ENCODE measurements around the gene UBE2J2. TPM values are rescaled to one million over a fixed set of nuclear protein-coding genes. Genes with fewer than 3 reads are reported as not detected.

The UBE2J2 gene
- total and polyA plus RNA-seq, 7 donors = 32.4 to 63.6 (median 34.2) TPM

GRCh38 chr1:1274931-1275431 is 1.3 kb upstream of the UBE2J2 start:
- Histone ChIP-seq H3K27me3 (no peaks in the 10 kb centered on the region), H3K4me1 (peaks cover 0 to 45% (median 40%) of the 10 kb centered on the region in 4 donors), H3K27ac (peak overlapping the region in 1 of 4 donors; percentile 89), H3K36me3 (no peaks in the 10 kb centered on the region), H3K9me3 (no peaks in the 10 kb centered on the region), H3K4me3 (peak overlapping the region in 2 of 4 donors; percentile 84 to 99)
- no peak for DNase-seq
- intact Hi-C loops (cut with DNase I) = loop anchor here (1.0 to 5.0 kb wide), 2 partner anchors 43 to 153 kb away; partner anchors contain the start of genes B3GALT6 and SDF4
- TF ChIP-seq CTCF (IDR thresholded peaks at IDR 0.05) = no peak
- TF ChIP-seq POLR2A (IDR thresholded peaks at IDR 0.05) = no peak
- 86 to 88% methylated on average over 15 of the region's 15 CpGs for WGBS, 2 donors

GRCh38 chr1:1274299-1274930 is 761 bp upstream of the UBE2J2 start:
- DNase-seq = no peak
- peak overlapping the region; percentile 88 to 95 (median 89) for H3K27ac ChIP-seq
- intact Hi-C loops (cut with DNase I) = loop anchor here (1.0 to 5.0 kb wide), 2 partner anchors 42 to 152 kb away; partner anchors contain the start of genes B3GALT6 and SDF4
- peak overlapping the region; percentile 81 to 99 (median 88) for H3K4me3 ChIP-seq
- 29 to 30% methylated on average over 31 of the region's 31 CpGs for WGBS, 2 donors
- peaks cover 0 to 47% (median 43%) of the 10 kb centered on the region in 4 donors for H3K4me1 ChIP-seq
- H3K9me3 ChIP-seq = no peaks in the 10 kb centered on the region
- TF ChIP-seq POLR2A (IDR thresholded peaks at IDR 0.05) (no peak), POLR2AphosphoS5 (IDR thresholded peaks at IDR 0.05) (no peak), CTCF (IDR thresholded peaks at IDR 0.05) (no peak), EP300 (IDR thresholded peaks at IDR 0.05) (no peak)
- no peaks in the 10 kb centered on the region for H3K27me3 ChIP-seq
- no peaks in the 10 kb centered on the region for H3K36me3 ChIP-seq

- Histone ChIP-seq H3K27ac (peak overlapping the region; percentile 88 to 95 (median 89)), H3K4me1 (peaks cover 0 to 53% (median 45%) of the 10 kb centered on the region in 4 donors), H3K36me3 (peaks cover 0 to 7% (median 0%) of the 10 kb centered on the region in 4 donors), H3K4me3 (peak overlapping the region; percentile 81 to 99 (median 88)), H3K9me3 (no peaks in the 10 kb centered on the region), H3K27me3 (no peaks in the 10 kb centered on the region)
- DNase-seq = no peak
- TF ChIP-seq POLR2A (IDR thresholded peaks at IDR 0.05) (no peak), CTCF (IDR thresholded peaks at IDR 0.05) (no peak), POLR2AphosphoS5 (IDR thresholded peaks at IDR 0.05) (no peak), EP300 (IDR thresholded peaks at IDR 0.05) (no peak)
- 0 to 1% methylated on average over 31 of the region's 31 CpGs for WGBS, 2 donors
- intact Hi-C loops (cut with DNase I) = loop anchor here (5.0 kb wide), 1 partner anchor 151 kb away; no protein-coding TSS in a partner anchor
Observed at GRCh38 chr1:1273209-1273511, 494 bp downstream of the UBE2J2 start.

- H3K4me1 ChIP-seq = peaks cover 0 to 54% (median 45%) of the 10 kb centered on the region in 4 donors
- H3K36me3 ChIP-seq = peaks cover 0 to 12% (median 0%) of the 10 kb centered on the region in 4 donors
- TF ChIP-seq CTCF (IDR thresholded peaks at IDR 0.05) (no peak), POLR2AphosphoS5 (IDR thresholded peaks at IDR 0.05) (no peak), POLR2A (IDR thresholded peaks at IDR 0.05) (no peak), EP300 (IDR thresholded peaks at IDR 0.05) (no peak)
- H3K27ac ChIP-seq = peak overlapping the region; percentile 88 to 95 (median 89)
- H3K9me3 ChIP-seq = no peaks in the 10 kb centered on the region
- intact Hi-C loops (cut with DNase I) = loop anchor here (5.0 kb wide), 1 partner anchor 150 kb away; no protein-coding TSS in a partner anchor
- WGBS, 2 donors = 9 to 35% methylated on average over 43 of the region's 43 CpGs
- H3K27me3 ChIP-seq = no peaks in the 10 kb centered on the region
- H3K4me3 ChIP-seq = peak overlapping the region; percentile 81 to 99 (median 88)
- no peak for DNase-seq
Observed at GRCh38 chr1:1272341-1273208, 1.1 kb downstream of the UBE2J2 start.
